ENCODE data around the gene RAB11B. TPM values are rescaled to one million over a fixed set of nuclear protein-coding genes. Genes with fewer than 3 reads are reported as not detected.
"Not testable (repeated sequence)": the region's sequence is repeated elsewhere in the genome, so short reads cannot be mapped to it uniquely, and the experiment has no call there.

Gene RAB11B
- total RNA-seq, 4 donors from 2014 or later, result 76.2 to 181 (median 151) TPM

DNA sequence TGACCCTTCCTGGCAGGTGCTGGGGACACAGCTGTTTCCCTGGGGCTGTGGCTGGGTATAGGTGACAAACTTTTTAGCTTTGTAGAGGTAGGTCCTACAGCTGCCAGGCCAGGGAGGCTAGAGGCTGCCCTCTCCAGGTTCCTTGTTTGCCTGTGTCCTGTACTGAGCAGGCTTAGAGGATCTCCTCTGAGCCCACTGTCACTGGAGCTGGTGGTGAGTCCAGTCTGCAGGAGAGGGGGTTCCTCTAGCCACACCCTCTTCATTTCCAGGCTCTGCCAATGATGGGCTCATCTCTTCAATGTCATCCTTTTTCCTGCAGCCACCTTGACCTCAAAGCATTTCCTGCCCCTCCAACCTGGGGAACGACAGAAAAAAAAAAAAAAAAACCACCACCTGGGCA is 12.6 kb upstream of the RAB11B start:
- peaks cover 0 to 9% (median 0%) of the 10 kb centered on the region in 3 donors for H3K36me3 ChIP-seq
- H3K27me3 ChIP-seq, result no peaks in the 10 kb centered on the region
- TF ChIP-seq, protein P1, sequence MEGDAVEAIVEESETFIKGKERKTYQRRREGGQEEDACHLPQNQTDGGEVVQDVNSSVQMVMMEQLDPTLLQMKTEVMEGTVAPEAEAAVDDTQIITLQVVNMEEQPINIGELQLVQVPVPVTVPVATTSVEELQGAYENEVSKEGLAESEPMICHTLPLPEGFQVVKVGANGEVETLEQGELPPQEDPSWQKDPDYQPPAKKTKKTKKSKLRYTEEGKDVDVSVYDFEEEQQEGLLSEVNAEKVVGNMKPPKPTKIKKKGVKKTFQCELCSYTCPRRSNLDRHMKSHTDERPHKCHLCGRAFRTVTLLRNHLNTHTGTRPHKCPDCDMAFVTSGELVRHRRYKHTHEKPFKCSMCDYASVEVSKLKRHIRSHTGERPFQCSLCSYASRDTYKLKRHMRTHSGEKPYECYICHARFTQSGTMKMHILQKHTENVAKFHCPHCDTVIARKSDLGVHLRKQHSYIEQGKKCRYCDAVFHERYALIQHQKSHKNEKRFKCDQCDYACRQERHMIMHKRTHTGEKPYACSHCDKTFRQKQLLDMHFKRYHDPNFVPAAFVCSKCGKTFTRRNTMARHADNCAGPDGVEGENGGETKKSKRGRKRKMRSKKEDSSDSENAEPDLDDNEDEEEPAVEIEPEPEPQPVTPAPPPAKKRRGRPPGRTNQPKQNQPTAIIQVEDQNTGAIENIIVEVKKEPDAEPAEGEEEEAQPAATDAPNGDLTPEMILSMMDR (IDR thresholded peaks at IDR 0.05), result no peak
- no peak for TF ChIP-seq POLR2A (IDR thresholded peaks at IDR 0.05)
- H3K27ac ChIP-seq, result no peak overlapping the region
- no peak overlapping the region for H3K4me3 ChIP-seq
- H3K9me3 ChIP-seq, result no peaks in the 10 kb centered on the region
- no peaks in the 10 kb centered on the region for H3K4me1 ChIP-seq
- peak in 1 of 3 donors; percentile 8 for DNase-seq

DNA sequence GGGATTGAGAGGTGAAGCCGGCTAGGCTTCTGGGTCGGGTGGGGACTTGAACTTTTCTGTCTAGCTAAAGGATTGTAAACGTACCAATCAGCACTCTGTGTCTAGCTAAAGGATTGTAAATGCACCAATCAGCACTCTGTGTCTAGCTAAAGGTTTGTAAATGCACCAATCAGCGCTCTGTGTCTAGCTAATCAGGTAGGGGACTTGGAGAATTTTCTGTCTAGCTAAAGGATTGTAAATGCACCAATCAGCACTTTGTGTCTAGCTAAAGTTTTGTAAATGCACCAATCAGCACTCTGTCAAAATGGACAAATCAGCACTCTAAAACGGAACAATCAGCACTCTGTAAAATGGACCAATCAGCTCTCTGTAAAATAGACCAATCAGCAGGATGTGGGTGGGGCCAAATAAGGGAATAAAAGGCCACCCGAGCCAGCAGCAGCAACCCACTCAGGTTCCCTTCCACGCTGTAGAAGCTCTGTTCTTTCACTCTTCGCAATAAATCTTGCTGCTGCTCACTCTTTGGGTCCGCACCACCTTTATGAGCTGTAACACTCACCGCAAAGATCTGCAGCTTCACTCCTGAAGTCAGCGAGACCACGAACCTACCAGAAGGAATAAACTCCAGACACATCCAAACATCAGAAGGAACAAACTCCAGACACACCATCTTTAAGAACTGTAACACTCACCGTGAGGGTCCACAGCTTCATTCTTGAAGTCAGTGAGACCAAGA is 10.8 kb upstream of the RAB11B start:
- not testable (repeated sequence) for H3K27me3 ChIP-seq, H3K4me1 ChIP-seq, H3K4me3 ChIP-seq, H3K27ac ChIP-seq, DNase-seq, H3K9me3 ChIP-seq, H3K36me3 ChIP-seq

DNA sequence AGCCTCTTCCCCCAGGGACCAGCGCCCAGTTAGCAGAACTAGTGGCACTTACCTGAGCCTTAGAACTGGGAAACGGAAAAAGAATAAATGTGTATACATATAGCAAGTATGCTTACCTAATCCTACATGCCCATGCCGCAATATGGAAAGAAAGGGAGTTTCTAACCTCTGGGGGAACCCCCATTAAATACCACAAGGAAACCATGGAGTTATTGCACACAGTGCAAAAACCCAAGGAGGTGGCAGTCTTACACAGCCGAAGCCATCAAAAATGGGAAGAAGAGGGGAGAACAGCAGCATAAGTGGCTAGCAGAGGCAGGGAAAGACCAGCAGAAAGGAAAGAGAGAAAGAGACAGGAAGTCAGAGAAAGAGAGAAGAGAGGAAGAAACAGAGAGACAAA is 5.6 kb upstream of the RAB11B start:
- DNase-seq, H3K36me3 ChIP-seq, H3K4me1 ChIP-seq, H3K9me3 ChIP-seq, H3K27me3 ChIP-seq, H3K27ac ChIP-seq, H3K4me3 ChIP-seq: not testable (repeated sequence)

DNA sequence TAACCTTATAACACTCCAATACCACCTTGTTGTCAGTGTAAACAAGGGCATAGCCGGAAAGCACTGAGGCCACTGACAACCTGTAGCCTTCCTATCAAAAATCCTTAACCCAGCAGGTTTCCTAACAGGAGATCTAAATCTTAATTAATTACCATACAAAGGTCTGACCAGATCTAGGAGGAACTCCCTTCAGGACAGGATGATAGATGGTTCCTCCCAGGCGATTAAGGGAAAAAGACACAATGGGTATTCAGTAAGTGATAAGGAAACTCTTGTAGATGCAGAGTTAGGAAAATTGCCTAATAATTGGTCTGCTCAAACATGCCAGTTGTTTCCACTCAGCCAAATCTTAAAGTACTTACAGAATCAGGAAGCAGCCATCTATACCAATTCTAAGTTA is 5.1 kb upstream of the RAB11B start:
- not testable (repeated sequence) for H3K27ac ChIP-seq, H3K9me3 ChIP-seq, DNase-seq, H3K4me1 ChIP-seq, H3K27me3 ChIP-seq, H3K4me3 ChIP-seq, H3K36me3 ChIP-seq

DNA sequence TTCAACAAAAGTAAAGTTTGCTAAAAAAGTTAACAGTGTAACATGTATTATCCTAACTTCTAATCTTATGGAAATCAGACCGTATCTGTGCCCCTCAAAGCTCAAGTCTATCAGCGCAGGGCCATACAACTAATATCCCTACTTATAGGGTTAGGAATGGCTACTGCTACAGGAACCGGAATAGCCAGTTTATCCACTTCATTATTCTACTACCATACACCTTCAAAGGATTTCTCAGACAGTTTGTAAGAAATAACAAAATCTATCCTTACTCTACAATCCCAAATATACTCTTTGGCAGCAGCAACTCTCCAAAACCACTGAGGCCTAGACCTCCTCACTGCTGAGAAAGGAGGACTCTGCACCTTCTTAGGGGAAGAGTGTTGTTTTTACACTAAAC is 4.6 kb upstream of the RAB11B start:
- not testable (repeated sequence) for H3K27me3 ChIP-seq, H3K4me1 ChIP-seq, H3K36me3 ChIP-seq, H3K9me3 ChIP-seq, DNase-seq, H3K4me3 ChIP-seq
- peak overlapping the region in 1 of 4 donors; percentile 3 for H3K27ac ChIP-seq

DNA sequence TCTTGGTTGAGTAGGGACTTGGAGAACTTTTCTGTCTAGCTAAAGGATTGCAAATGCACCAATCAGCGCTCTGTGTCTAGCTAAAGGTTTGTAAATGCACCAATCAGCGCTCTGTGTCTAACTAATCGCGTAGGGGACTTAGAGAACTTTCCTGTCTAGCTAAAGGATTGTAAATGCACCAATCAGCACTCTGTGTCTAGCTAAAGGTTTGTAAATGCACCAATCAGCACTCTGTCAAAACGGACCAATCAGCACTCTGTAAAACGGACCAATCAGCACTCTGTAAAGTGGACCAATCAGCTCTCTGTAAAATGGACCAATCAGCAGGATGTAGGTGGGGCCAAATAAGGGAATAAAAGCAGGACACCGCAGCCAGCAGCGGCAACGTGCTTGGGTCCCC is 3.7 kb upstream of the RAB11B start:
- H3K27ac ChIP-seq, DNase-seq: not testable (repeated sequence)
- H3K4me1 ChIP-seq, result peaks cover 0 to 12% (median 3%) of the 10 kb centered on the region in 4 donors

DNA sequence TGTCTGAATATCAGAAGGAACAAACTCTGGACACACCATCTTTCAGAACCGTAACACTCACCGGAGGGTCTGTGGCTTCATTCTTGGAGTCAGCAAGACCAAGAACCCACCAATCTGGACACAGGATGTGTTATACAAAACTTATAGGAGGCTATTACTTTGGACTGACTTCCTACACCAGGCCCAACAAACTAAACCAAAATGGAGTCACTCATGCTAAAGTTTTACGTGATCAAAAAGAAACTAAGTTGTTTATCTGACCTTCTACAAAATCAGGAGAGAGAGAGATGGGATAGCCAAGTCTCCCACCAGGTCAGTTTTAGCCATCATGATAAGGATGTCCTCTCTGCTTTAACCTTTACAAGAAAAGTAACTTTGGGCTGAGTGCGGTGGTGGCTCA is 3.2 kb upstream of the RAB11B start:
- Histone ChIP-seq H3K4me3 (no peak overlapping the region), H3K36me3 (no peaks in the 10 kb centered on the region), H3K9me3 (peaks cover 0 to 3% (median 0%) of the 10 kb centered on the region in 4 donors), H3K27ac (no peak overlapping the region), H3K4me1 (peaks cover 0 to 17% (median 4%) of the 10 kb centered on the region in 4 donors), H3K27me3 (no peaks in the 10 kb centered on the region)
- no peak for DNase-seq
- TF ChIP-seq, protein P1 (IDR thresholded peaks at IDR 0.05), result no peak
- TF ChIP-seq POLR2A (IDR thresholded peaks at IDR 0.05), result no peak

More for the DNA sequence above, 3.7 kb upstream of the RAB11B start:
- H3K27me3 ChIP-seq, H3K4me3 ChIP-seq, H3K9me3 ChIP-seq, H3K36me3 ChIP-seq: not testable (repeated sequence)

DNA sequence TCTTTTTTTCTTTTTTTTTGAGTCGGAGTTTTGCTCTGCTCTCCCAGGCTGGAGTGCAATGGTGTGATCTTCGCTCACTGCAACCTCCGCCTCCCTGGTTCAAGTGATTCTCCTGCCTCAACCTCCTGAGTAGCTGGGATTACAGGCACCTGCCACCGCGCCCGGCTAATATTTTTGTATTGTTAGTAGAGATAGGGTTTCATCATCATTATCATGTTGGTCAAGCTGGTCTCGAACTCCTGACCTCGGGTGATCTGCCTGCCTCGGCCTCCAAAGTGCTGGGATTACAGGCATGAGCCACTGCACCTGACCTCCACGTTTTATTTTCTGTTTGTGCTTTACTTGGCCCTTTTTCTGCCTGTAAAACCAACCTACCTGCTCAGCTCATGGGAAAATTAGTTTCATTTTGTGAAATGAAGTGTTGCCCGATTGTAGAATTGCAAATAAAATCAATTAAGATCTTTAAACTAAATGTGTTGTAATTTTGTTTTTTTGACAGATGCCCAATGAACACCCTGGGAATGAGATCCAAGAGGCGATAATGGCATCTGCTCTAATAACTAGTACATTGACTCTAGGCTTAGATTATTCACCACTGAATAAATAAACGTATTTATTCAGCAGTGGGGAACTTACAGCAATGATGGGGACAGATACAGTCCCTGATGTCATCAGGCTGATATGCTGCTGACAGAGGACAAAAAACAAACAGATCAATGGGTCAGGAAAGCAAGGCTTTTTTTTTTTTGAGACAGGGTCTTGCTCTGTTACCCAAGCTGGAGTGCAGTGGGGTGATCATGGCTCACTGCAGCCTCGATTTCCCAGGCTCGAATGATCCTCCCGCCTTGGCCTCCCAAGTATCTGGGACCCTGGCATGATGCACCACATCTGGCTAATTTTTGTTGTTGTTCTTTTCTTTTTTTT is 2.2 kb upstream of the RAB11B start:
- H3K27me3 ChIP-seq, result no peaks in the 10 kb centered on the region
- TF ChIP-seq POLR2A (IDR thresholded peaks at IDR 0.05), result no peak
- TF ChIP-seq, protein P1 (IDR thresholded peaks at IDR 0.05), result no peak
- H3K9me3 ChIP-seq, result peaks cover 0 to 3% (median 0%) of the 10 kb centered on the region in 4 donors
- peaks cover 0 to 23% (median 4%) of the 10 kb centered on the region in 4 donors for H3K4me1 ChIP-seq
- no peaks in the 10 kb centered on the region for H3K36me3 ChIP-seq
- H3K27ac ChIP-seq, result no peak overlapping the region
- DNase-seq, result no peak
- H3K4me3 ChIP-seq, result no peak overlapping the region

Measured in Peyer's patch (tissue), 4 donors.